ENCODE measurements around the gene SCGB1C1. TPM values are rescaled to one million over a fixed set of nuclear protein-coding genes. Genes with fewer than 3 reads are reported as not detected.
A peak's percentile ranks its signal among the peaks of the same experiment; 100 is the strongest.

Gene SCGB1C1
- total and polyA plus RNA-seq, 9 of the 15 experiments (the other 6 are each of a cell fraction or from before 2014, with no cell fraction given) = not detected

- TF ChIP-seq, protein P1, sequence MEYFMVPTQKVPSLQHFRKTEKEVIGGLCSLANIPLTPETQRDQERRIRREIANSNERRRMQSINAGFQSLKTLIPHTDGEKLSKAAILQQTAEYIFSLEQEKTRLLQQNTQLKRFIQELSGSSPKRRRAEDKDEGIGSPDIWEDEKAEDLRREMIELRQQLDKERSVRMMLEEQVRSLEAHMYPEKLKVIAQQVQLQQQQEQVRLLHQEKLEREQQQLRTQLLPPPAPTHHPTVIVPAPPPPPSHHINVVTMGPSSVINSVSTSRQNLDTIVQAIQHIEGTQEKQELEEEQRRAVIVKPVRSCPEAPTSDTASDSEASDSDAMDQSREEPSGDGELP (CRISPR knock-in tag; IDR thresholded peaks at IDR 0.05; ENCODE audit: borderline replicate concordance) = peak; percentile 93; the same call in 1 of the 2 replicates
- TF ChIP-seq KHSRP (IDR thresholded peaks at IDR 0.05) (no peak), ZBTB33 (CRISPR knock-in tag; IDR thresholded peaks at IDR 0.05) (0 out of 2 replicates have a peak, but pooled peaks have one; percentile 11), KAT7 (CRISPR knock-in tag; IDR thresholded peaks at IDR 0.05; ENCODE audit: borderline replicate concordance) (peak; percentile 82; the same call in 1 of the 2 replicates), HNRNPL (IDR thresholded peaks at IDR 0.05; ENCODE audit: low read depth, low read length) (peak; percentile 83; the same call in 1 of the 2 replicates), GABPA (tag; conservative IDR thresholded peaks at IDR 0.05; ENCODE audit: low read depth) (peak; percentile 96), PML (IDR thresholded peaks at IDR 0.05; ENCODE audit: low read length) (peak; percentile 71), POLR2AphosphoS5 (IDR thresholded peaks at IDR 0.05; ENCODE audit: control insufficient read depth, insufficient read depth, low read depth, low read length) (peak; percentile 84), XRCC4 (IDR thresholded peaks at IDR 0.05; ENCODE audit: extremely low read depth, insufficient read depth, insufficient read length) (no peak), XRCC3 (IDR thresholded peaks at IDR 0.05) (no peak), ATF1 (CRISPR knock-in tag; IDR thresholded peaks at IDR 0.05) (no peak; the same call in 1 of the 2 replicates), ATF1 (tag; IDR thresholded peaks at IDR 0.05) (peak; percentile 92), GABPB1 (CRISPR knock-in tag; IDR thresholded peaks at IDR 0.05) (peak; percentile 96), ELF1 (tag; IDR thresholded peaks at IDR 0.05) (peak; percentile 95)
- TF ChIP-seq, protein P2, sequence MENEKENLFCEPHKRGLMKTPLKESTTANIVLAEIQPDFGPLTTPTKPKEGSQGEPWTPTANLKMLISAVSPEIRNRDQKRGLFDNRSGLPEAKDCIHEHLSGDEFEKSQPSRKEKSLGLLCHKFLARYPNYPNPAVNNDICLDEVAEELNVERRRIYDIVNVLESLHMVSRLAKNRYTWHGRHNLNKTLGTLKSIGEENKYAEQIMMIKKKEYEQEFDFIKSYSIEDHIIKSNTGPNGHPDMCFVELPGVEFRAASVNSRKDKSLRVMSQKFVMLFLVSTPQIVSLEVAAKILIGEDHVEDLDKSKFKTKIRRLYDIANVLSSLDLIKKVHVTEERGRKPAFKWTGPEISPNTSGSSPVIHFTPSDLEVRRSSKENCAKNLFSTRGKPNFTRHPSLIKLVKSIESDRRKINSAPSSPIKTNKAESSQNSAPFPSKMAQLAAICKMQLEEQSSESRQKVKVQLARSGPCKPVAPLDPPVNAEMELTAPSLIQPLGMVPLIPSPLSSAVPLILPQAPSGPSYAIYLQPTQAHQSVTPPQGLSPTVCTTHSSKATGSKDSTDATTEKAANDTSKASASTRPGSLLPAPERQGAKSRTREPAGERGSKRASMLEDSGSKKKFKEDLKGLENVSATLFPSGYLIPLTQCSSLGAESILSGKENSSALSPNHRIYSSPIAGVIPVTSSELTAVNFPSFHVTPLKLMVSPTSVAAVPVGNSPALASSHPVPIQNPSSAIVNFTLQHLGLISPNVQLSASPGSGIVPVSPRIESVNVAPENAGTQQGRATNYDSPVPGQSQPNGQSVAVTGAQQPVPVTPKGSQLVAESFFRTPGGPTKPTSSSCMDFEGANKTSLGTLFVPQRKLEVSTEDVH (IDR thresholded peaks at IDR 0.05; ENCODE audit: low read depth, partially characterized antibody) = peak; percentile 93
- TF ChIP-seq, protein P3, sequence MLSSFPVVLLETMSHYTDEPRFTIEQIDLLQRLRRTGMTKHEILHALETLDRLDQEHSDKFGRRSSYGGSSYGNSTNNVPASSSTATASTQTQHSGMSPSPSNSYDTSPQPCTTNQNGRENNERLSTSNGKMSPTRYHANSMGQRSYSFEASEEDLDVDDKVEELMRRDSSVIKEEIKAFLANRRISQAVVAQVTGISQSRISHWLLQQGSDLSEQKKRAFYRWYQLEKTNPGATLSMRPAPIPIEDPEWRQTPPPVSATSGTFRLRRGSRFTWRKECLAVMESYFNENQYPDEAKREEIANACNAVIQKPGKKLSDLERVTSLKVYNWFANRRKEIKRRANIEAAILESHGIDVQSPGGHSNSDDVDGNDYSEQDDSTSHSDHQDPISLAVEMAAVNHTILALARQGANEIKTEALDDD (IDR thresholded peaks at IDR 0.05) = no peak
- TF ChIP-seq, protein P4, sequence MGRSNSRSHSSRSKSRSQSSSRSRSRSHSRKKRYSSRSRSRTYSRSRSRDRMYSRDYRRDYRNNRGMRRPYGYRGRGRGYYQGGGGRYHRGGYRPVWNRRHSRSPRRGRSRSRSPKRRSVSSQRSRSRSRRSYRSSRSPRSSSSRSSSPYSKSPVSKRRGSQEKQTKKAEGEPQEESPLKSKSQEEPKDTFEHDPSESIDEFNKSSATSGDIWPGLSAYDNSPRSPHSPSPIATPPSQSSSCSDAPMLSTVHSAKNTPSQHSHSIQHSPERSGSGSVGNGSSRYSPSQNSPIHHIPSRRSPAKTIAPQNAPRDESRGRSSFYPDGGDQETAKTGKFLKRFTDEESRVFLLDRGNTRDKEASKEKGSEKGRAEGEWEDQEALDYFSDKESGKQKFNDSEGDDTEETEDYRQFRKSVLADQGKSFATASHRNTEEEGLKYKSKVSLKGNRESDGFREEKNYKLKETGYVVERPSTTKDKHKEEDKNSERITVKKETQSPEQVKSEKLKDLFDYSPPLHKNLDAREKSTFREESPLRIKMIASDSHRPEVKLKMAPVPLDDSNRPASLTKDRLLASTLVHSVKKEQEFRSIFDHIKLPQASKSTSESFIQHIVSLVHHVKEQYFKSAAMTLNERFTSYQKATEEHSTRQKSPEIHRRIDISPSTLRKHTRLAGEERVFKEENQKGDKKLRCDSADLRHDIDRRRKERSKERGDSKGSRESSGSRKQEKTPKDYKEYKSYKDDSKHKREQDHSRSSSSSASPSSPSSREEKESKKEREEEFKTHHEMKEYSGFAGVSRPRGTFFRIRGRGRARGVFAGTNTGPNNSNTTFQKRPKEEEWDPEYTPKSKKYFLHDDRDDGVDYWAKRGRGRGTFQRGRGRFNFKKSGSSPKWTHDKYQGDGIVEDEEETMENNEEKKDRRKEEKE (IDR thresholded peaks at IDR 0.05; ENCODE audit: borderline replicate concordance in 1 of 2, control insufficient read depth in 1 of 2, low read depth in 2 of 2, low read length in 1 of 2) = peak in 1 of 2 experiments; percentile 89; a peak in 2 of 4 replicates
These were observed 14.5 kb downstream of the SCGB1C1 start, which contains the start of the genes BET1L and RIC8A (continued) for GRCh38 chr11:207208-207862.

Data from K562 (cell line).